Natural killer cell (primary cell): Measurements from ENCODE around the gene LAMA5. TPM values are rescaled to one million over a fixed set of nuclear protein-coding genes. Genes with fewer than 3 reads are reported as not detected.

Experiments
- ATAC-seq, 3 donors: fragments of 150-1000 bp in 2 of 3; fragments of 200-7000 bp in 1 of 3; cut with Tn5 transposase; 1 replicate in 1 of 3; 2 replicates in 2 of 3; pipeline ENCODE4 v1.10.0; 2021; ENCODE audit warnings: mild to moderate bottlenecking in 2 of 3, moderate library complexity in 2 of 3
- DNase-seq, 2 donors: peaks; one replicate each; pipeline versions ENCODE4 v3.0.0 to v3.0.0-alpha.2; 2013 to 2021; ENCODE audit warnings: mixed read lengths in 1 of 2
- H3K27ac ChIP-seq: one replicate; pipeline ENCODE4 v1.5.1; 2013; ENCODE audit warnings: mild to moderate bottlenecking, low read length
- H3K27me3 ChIP-seq: one replicate; pipeline ENCODE4 v1.6.1; 2013; ENCODE audit warnings: low read length; ENCODE audit not compliant: control insufficient read depth, insufficient read depth
- H3K36me3 ChIP-seq: one replicate; pipeline ENCODE4 v1.6.1; 2013; ENCODE audit warnings: low read length; ENCODE audit not compliant: control insufficient read depth, insufficient read depth
- H3K4me1 ChIP-seq: one replicate; pipeline ENCODE4 v1.6.1; 2013; ENCODE audit warnings: low read length; ENCODE audit not compliant: control insufficient read depth, insufficient read depth
- H3K4me3 ChIP-seq: one replicate; pipeline ENCODE4 v1.5.1; 2013; ENCODE audit warnings: low read length
- H3K9me3 ChIP-seq: one replicate; pipeline ENCODE4 v1.6.1; 2013; ENCODE audit warnings: low read length; ENCODE audit not compliant: control insufficient read depth, insufficient read depth
- H3K27ac Mint-ChIP-seq, 2 donors: one replicate each; pipeline ENCODE4 v1.8.0; 2022; ENCODE audit warnings: mild to moderate bottlenecking in 2 of 2, mixed read lengths in 2 of 2, moderate library complexity in 1 of 2
- H3K27me3 Mint-ChIP-seq, 2 donors: one replicate each; pipeline ENCODE4 v1.8.0; 2022; ENCODE audit warnings: low read depth in 2 of 2, mixed read lengths in 2 of 2
- H3K36me3 Mint-ChIP-seq: one replicate; pipeline ENCODE4 v1.8.0; 2022; ENCODE audit warnings: mixed read lengths
- H3K4me1 Mint-ChIP-seq, 2 donors: one replicate each; pipeline ENCODE4 v1.8.0; 2022; ENCODE audit warnings: mixed read lengths in 2 of 2
- H3K4me3 Mint-ChIP-seq: one replicate; pipeline ENCODE4 v1.8.0; 2022; ENCODE audit warnings: mild to moderate bottlenecking, moderate library complexity, mixed read lengths
- H3K9me3 Mint-ChIP-seq, 2 donors: one replicate each; pipeline ENCODE4 v1.8.0; 2022; ENCODE audit warnings: mixed read lengths in 2 of 2
- WGBS: methylation state at CpG from one replicate; pipeline ENCODE4 v1.1.7; 2013; ENCODE audit warnings: missing lambda C conversion rate; ENCODE audit not compliant: insufficient coverage; 5-methylcytosine and 5-hydroxymethylcytosine counted together
- intact Hi-C: fragments of 100-400 bp; cut with micrococcal nuclease; formaldehyde crosslinking; loops from one replicate; pipeline ENCODE4 v1.14.2; 2022
- total RNA-seq, 4 donors: library from RNA; stranded (reverse); fragments of 120-200 nt in 1 of 4; gene quantifications; one replicate each; pipeline versions ENCODE4 v1.2.3 to v1.2.4, GENCODE V29; 2013 to 2022
- TF ChIP-seq, protein P1 (sequence below): fragments of 200-600 bp; IDR thresholded peaks from one replicate; pipeline ENCODE4 v1.8.0; 2022; ENCODE audit warnings: antibody characterized with exemption

LAMA5 gene
- total RNA-seq, 3 donors from 2014 or later (not counting 1 experiment from before 2014, with no cell fraction given): 1.0 to 4.3 (median 1.4) TPM

- intact Hi-C loops: no loop called here
Measured at GRCh38 chr20:62285722-62286121, 81.4 kb downstream of the LAMA5 start.

DNA sequence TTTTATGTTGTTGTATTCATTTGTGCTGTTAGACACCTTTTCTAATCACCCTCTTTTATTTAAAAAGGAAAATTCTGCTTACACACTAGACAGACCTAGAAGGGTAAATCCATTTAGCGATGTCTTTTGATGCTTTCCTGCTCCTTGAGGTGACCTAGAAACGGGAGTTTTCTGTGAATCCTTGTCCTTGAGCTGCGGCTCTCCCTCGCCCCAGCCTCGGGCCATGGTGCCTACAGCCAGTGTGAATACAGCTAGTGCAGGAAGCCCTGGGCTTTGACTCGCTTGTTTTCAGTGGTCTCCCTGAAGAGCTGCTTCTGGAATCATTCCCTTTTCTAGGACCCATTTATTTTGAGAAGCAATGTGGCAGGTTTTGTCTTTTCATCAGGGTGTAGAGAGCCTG, 82.0 kb downstream of the LAMA5 start:
- ATAC-seq (no peak), DNase-seq (no peak)
- WGBS: 98% methylated on average over 6 of the region's 6 CpGs
- Mint-ChIP-seq H3K27me3 (no peaks in the 10 kb centered on the region), H3K4me1 (peaks cover 0 to 6% of the 10 kb centered on the region in 2 donors), H3K27ac (no peak overlapping the region), H3K9me3 (no peaks in the 10 kb centered on the region), H3K4me3 (no peak overlapping the region), H3K36me3 (peaks cover 7% of the 10 kb centered on the region)
- TF ChIP-seq, protein P1, sequence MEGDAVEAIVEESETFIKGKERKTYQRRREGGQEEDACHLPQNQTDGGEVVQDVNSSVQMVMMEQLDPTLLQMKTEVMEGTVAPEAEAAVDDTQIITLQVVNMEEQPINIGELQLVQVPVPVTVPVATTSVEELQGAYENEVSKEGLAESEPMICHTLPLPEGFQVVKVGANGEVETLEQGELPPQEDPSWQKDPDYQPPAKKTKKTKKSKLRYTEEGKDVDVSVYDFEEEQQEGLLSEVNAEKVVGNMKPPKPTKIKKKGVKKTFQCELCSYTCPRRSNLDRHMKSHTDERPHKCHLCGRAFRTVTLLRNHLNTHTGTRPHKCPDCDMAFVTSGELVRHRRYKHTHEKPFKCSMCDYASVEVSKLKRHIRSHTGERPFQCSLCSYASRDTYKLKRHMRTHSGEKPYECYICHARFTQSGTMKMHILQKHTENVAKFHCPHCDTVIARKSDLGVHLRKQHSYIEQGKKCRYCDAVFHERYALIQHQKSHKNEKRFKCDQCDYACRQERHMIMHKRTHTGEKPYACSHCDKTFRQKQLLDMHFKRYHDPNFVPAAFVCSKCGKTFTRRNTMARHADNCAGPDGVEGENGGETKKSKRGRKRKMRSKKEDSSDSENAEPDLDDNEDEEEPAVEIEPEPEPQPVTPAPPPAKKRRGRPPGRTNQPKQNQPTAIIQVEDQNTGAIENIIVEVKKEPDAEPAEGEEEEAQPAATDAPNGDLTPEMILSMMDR: no peak
- no peaks in the 10 kb centered on the region for H3K4me1 ChIP-seq
- no peaks in the 10 kb centered on the region for H3K9me3 ChIP-seq
- intact Hi-C loops: no loop called here
- H3K4me3 ChIP-seq: no peak overlapping the region
- H3K36me3 ChIP-seq: peaks cover 64% of the 10 kb centered on the region
- no peak overlapping the region for H3K27ac ChIP-seq
- no peaks in the 10 kb centered on the region for H3K27me3 ChIP-seq

More at GRCh38 chr20:62285722-62286121, 81.4 kb downstream of the LAMA5 start:
- H3K4me1 Mint-ChIP-seq: peaks cover 0 to 6% of the 10 kb centered on the region in 2 donors
- no peak overlapping the region for H3K27ac ChIP-seq
- no peaks in the 10 kb centered on the region for H3K9me3 Mint-ChIP-seq
- TF ChIP-seq, protein P1: no peak
- no peak for DNase-seq
- 77% methylated on average over 23 of the region's 23 CpGs for WGBS
- H3K27me3 ChIP-seq: no peaks in the 10 kb centered on the region
- no peaks in the 10 kb centered on the region for H3K27me3 Mint-ChIP-seq
- H3K36me3 ChIP-seq: peaks cover 58% of the 10 kb centered on the region
- no peaks in the 10 kb centered on the region for H3K9me3 ChIP-seq
- H3K4me3 Mint-ChIP-seq: no peak overlapping the region
- peaks cover 7% of the 10 kb centered on the region for H3K36me3 Mint-ChIP-seq
- H3K27ac Mint-ChIP-seq: no peak overlapping the region
- H3K4me3 ChIP-seq: no peak overlapping the region
- no peak for ATAC-seq
- H3K4me1 ChIP-seq: no peaks in the 10 kb centered on the region

GRCh38 chr20:62284448-62284847, 82.7 kb downstream of the LAMA5 start:
- no peak overlapping the region for H3K27ac Mint-ChIP-seq
- Histone ChIP-seq H3K9me3 (no peaks in the 10 kb centered on the region), H3K36me3 (peaks cover 71% of the 10 kb centered on the region), H3K4me1 (no peaks in the 10 kb centered on the region), H3K4me3 (no peak overlapping the region), H3K27ac (no peak overlapping the region), H3K27me3 (no peaks in the 10 kb centered on the region)
- no peaks in the 10 kb centered on the region for H3K27me3 Mint-ChIP-seq
- no peak overlapping the region for H3K4me3 Mint-ChIP-seq
- H3K4me1 Mint-ChIP-seq: peaks cover 0 to 6% of the 10 kb centered on the region in 2 donors
- ATAC-seq (no peak), DNase-seq (no peak)
- H3K36me3 Mint-ChIP-seq: peaks cover 7% of the 10 kb centered on the region
- 93% methylated on average over 6 of the region's 6 CpGs for WGBS
- H3K9me3 Mint-ChIP-seq: no peaks in the 10 kb centered on the region
- TF ChIP-seq, protein P1: no peak
- intact Hi-C loops: no loop called here

GRCh38 chr20:62282877-62283503, 84.1 kb downstream of the LAMA5 start:
- ATAC-seq: no peak
- no peaks in the 10 kb centered on the region for H3K27me3 ChIP-seq
- no peak overlapping the region for H3K4me3 ChIP-seq
- H3K9me3 ChIP-seq: no peaks in the 10 kb centered on the region
- H3K4me1 ChIP-seq: no peaks in the 10 kb centered on the region
- Mint-ChIP-seq H3K4me3 (no peak overlapping the region), H3K27ac (no peak overlapping the region), H3K27me3 (no peaks in the 10 kb centered on the region), H3K4me1 (no peaks in the 10 kb centered on the region), H3K36me3 (peaks cover 7% of the 10 kb centered on the region), H3K9me3 (no peaks in the 10 kb centered on the region)
- H3K36me3 ChIP-seq: peaks cover 73% of the 10 kb centered on the region
- intact Hi-C loops: no loop called here
- no peak overlapping the region for H3K27ac ChIP-seq
- DNase-seq: no peak
- 97% methylated on average over 16 of the region's 16 CpGs for WGBS
- TF ChIP-seq, protein P1: no peak
